ENCODE results near the gene PLN.

PLN gene

DNA sequence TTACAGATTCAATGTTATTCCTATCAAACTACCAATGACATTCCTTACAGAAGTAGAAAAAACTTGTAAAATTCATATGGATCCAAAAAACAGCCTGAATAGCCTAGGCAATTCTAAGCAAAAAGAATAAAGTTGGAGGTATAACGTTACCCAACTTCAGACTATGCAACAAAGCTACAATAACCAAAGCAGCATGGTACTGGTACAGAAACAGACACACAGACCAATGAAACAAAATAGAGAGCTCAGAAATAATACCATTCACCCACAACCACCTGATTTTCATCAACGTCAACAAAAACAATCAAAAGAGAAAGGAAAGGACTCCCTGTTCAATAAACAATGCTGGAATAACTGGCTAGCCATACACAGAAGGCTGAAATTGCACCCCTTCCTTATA is 17.2 kb upstream of the PLN start:
- DNase-seq (ENCODE audit: low read depth in 2 of 2), result no peak
- no peak overlapping the region for H3K4me3 ChIP-seq (replicated peaks in 1 of 2; ENCODE audit: low read depth in 2 of 2, low read length in 2 of 2)
- TF ChIP-seq CTCF (IDR thresholded peaks at IDR 0.05; ENCODE audit: low read depth, low read length), result no peak

- no peak overlapping the region for H3K4me3 ChIP-seq (replicated peaks in 1 of 2; ENCODE audit: low read depth in 2 of 2, low read length in 2 of 2)
- no peak for DNase-seq (ENCODE audit: low read depth in 2 of 2)
- TF ChIP-seq CTCF (IDR thresholded peaks at IDR 0.05; ENCODE audit: low read depth, low read length), result no peak
Measured at GRCh38 chr6:118535176-118535844, 12.8 kb upstream of the PLN start.

- no peak for TF ChIP-seq CTCF (IDR thresholded peaks at IDR 0.05; ENCODE audit: low read depth, low read length)
- H3K4me3 ChIP-seq (replicated peaks in 1 of 2; ENCODE audit: low read depth in 2 of 2, low read length in 2 of 2), result no peak overlapping the region
- no peak for DNase-seq (ENCODE audit: low read depth in 2 of 2)
Measured at GRCh38 chr6:118536478-118536877, 11.6 kb upstream of the PLN start.

DNA sequence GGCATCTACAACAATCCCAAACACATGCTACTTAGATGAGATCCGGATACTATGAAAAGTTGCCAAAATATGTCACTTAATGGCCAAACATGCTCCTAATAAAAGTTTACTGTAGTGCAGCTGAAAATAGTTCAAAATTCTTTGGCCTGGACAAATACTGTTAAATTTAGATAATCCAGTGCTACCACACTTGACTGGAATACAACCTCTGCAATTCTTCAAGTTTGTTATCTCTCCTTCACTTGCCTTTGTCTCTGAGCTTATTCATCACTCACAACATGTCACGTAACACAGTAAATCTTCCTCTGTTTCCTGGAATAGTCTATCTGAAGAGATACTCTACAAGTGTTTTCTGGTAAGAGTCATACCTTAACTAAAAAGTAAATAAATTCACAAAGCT is 10.5 kb upstream of the PLN start:
- TF ChIP-seq CTCF (IDR thresholded peaks at IDR 0.05; ENCODE audit: low read depth, low read length), result no peak
- H3K4me3 ChIP-seq (replicated peaks in 1 of 2; ENCODE audit: low read depth in 2 of 2, low read length in 2 of 2), result no peak overlapping the region
- peak in 1 of 2 donors; percentile 72 for DNase-seq (ENCODE audit: low read depth in 2 of 2)

GRCh38 chr6:118542184-118542952 is 5.7 kb upstream of the PLN start:
- DNase-seq (ENCODE audit: low read depth in 2 of 2), result peak; percentile 78 to 81
- TF ChIP-seq CTCF (IDR thresholded peaks at IDR 0.05; ENCODE audit: low read depth, low read length), result no peak
- no peak overlapping the region for H3K4me3 ChIP-seq (replicated peaks in 1 of 2; ENCODE audit: low read depth in 2 of 2, low read length in 2 of 2)

- DNase-seq (ENCODE audit: low read depth in 2 of 2), result peak; percentile 14 to 36
- no peak for TF ChIP-seq CTCF (IDR thresholded peaks at IDR 0.05; ENCODE audit: low read depth, low read length)
- no peak overlapping the region for H3K4me3 ChIP-seq (replicated peaks in 1 of 2; ENCODE audit: low read depth in 2 of 2, low read length in 2 of 2)
Measured at GRCh38 chr6:118544105-118544504, 4.0 kb upstream of the PLN start.

Measured in cardiac fibroblast (primary cell).